ENCODE results near the gene KLHL15.

KLHL15 gene

GRCh38 chrX:23944234-23944633 is 82.8 kb downstream of the KLHL15 start:
- DNase-seq = no peak

GRCh38 chrX:23939203-23939602 is 87.8 kb downstream of the KLHL15 start:
- DNase-seq = no peak

- no peak for DNase-seq
These were observed 88.3 kb downstream of the KLHL15 start for GRCh38 chrX:23938690-23939089.

GRCh38 chrX:23937100-23937499 is 89.9 kb downstream of the KLHL15 start:
- DNase-seq = no peak

GRCh38 chrX:23936180-23936579 is 90.8 kb downstream of the KLHL15 start:
- DNase-seq = no peak

GRCh38 chrX:23935106-23935505 is 91.9 kb downstream of the KLHL15 start:
- no peak for DNase-seq
